Right lobe of liver (tissue), 4 donors: ENCODE measurements around the gene RASAL2.

Experiments used
- CTCF ChIP-seq, 4 donors: fragments of 200-600 bp in 3 of 4; fragments of 450-650 bp in 1 of 4; IDR thresholded peaks; one replicate each; pipeline versions ENCODE4 v1.5.1 to v1.8.0; 2016 to 2022; ENCODE audit warnings: antibody characterized with exemption in 4 of 4, mild to moderate bottlenecking in 2 of 4
- POLR2A ChIP-seq: fragments of 450-650 bp; IDR thresholded peaks from one replicate; pipeline ENCODE4 v1.6.1; 2017; ENCODE audit warnings: antibody characterized with exemption, mild to moderate bottlenecking
- donor health status: DM: no; HTN: no; CAD: no.
- donor health status: DM: no; HTN: no; CAD: no.
- donor health status: DM: no; HTN: yes; CAD: no.

GRCh38 chr1:178086766-178087165, 7.1 kb upstream of the RASAL2 start:
- TF ChIP-seq CTCF (IDR thresholded peaks at IDR 0.05) (no peak), POLR2A (no peak)
